Kidney (tissue), 14 donors: Measurements from ENCODE around the gene KCNMB2. TPM values are rescaled to one million over a fixed set of nuclear protein-coding genes. Genes with fewer than 3 reads are reported as not detected.

Experiments
- DNase-seq, 5 donors: peaks; one replicate each; pipeline ENCODE4 v3.0.0-alpha.2; 2013 to 2020
- FAIRE-seq: peaks from 2 replicates; lab custom pipeline; 2012; peaks lifted over from hg19 to GRCh38; lab: Jason Lieb, UNC
- H3K27ac ChIP-seq, 2 donors: one replicate each; pipeline ENCODE4 v1.7.0; 2013; ENCODE audit warnings: low read depth in 2 of 2, low read length in 2 of 2, inconsistent platforms in 1 of 2
- H3K27me3 ChIP-seq: one replicate; pipeline ENCODE4 v1.7.1; 2013; ENCODE audit warnings: low read length, inconsistent platforms; ENCODE audit not compliant: control insufficient read depth, insufficient read depth
- H3K36me3 ChIP-seq, 3 donors: one replicate each; pipeline versions ENCODE4 v1.7.0 to v1.7.1; 2013; ENCODE audit warnings: low read length in 3 of 3, control low read depth in 1 of 3, inconsistent platforms in 1 of 3; ENCODE audit not compliant: insufficient read depth in 3 of 3, control insufficient read depth in 2 of 3
- H3K4me1 ChIP-seq, 3 donors: one replicate each; pipeline versions ENCODE4 v1.7.0 to v1.7.1; 2013; ENCODE audit warnings: low read length in 3 of 3, inconsistent platforms in 1 of 3, low read depth in 1 of 3; ENCODE audit not compliant: control insufficient read depth in 2 of 3, insufficient read depth in 2 of 3
- H3K4me3 ChIP-seq, 3 donors: one replicate each; pipeline versions ENCODE4 v1.7.0 to v1.8.1; 2013; ENCODE audit warnings: low read length in 3 of 3, control low read depth in 1 of 3, inconsistent platforms in 1 of 3
- H3K9ac ChIP-seq, 3 donors: one replicate each; pipeline versions ENCODE4 v1.7.0 to v1.7.1; 2013; ENCODE audit warnings: low read length in 3 of 3, control low read depth in 1 of 3, inconsistent platforms in 1 of 3
- H3K9me3 ChIP-seq, 3 donors: one replicate each; pipeline versions ENCODE4 v1.7.0 to v1.7.1; 2013; ENCODE audit warnings: low read length in 3 of 3, control low read depth in 1 of 3, inconsistent platforms in 1 of 3; ENCODE audit not compliant: control insufficient read depth in 2 of 3, insufficient read depth in 1 of 3
- intact Hi-C: fragments of 100-400 bp; cut with DNase I; formaldehyde crosslinking; loops from one replicate; pipeline ENCODE4 v1.11.1; 2022
- polyA plus RNA-seq: library from polyadenylated mRNA; stranded (reverse); fragments of 350-450 nt; fragmentation: Illumina TruSeq; extraction: RNeasy Lipid Tissue Mini Kit (QIAGEN cat#74804); gene quantifications from one replicate; pipeline ENCODE4 v1.2.3, GENCODE V29; 2014; ENCODE audit warnings: low read depth, low replicate concordance; ENCODE audit not compliant: insufficient read depth
- total RNA-seq: library from RNA; stranded (reverse); fragmentation: NEBNext Ultra II Directional; extraction: Animal tissue kit (Norgen Biotek cat#: 25700); gene quantifications from one replicate; pipeline ENCODE4 v1.2.1, GENCODE V29; 2021
- TF ChIP-seq, protein P1 (sequence below): IDR thresholded peaks from 3 replicates; pipeline ENCODE4 v1.5.1; 2012; ENCODE audit warnings: mild to moderate bottlenecking, moderate library complexity, borderline replicate concordance; ENCODE audit not compliant: insufficient read depth; ENCODE audit errors: extremely low read depth
- donor health status: control.
- donor health status: control.
- donor health status: control.
- donor health status: control.
- donor health status: control.
- donor health status: DM: yes; HTN: yes; CAD: no.
- donor health status: Normal renal cell carcinoma (clear cell type).

The KCNMB2 gene
- total and polyA plus RNA-seq, 2 donors from 2014 or later: 2.1 to 4.4 TPM

- intact Hi-C loops: no loop called here
- H3K4me1 ChIP-seq: peaks cover 3 to 4% (median 4%) of the 10 kb centered on the region in 3 donors
- H3K36me3 ChIP-seq: no peaks in the 10 kb centered on the region
- no peak overlapping the region for H3K9ac ChIP-seq
- no peak for FAIRE-seq
- H3K27me3 ChIP-seq: no peaks in the 10 kb centered on the region
- DNase-seq: no peak
- TF ChIP-seq, protein P1, sequence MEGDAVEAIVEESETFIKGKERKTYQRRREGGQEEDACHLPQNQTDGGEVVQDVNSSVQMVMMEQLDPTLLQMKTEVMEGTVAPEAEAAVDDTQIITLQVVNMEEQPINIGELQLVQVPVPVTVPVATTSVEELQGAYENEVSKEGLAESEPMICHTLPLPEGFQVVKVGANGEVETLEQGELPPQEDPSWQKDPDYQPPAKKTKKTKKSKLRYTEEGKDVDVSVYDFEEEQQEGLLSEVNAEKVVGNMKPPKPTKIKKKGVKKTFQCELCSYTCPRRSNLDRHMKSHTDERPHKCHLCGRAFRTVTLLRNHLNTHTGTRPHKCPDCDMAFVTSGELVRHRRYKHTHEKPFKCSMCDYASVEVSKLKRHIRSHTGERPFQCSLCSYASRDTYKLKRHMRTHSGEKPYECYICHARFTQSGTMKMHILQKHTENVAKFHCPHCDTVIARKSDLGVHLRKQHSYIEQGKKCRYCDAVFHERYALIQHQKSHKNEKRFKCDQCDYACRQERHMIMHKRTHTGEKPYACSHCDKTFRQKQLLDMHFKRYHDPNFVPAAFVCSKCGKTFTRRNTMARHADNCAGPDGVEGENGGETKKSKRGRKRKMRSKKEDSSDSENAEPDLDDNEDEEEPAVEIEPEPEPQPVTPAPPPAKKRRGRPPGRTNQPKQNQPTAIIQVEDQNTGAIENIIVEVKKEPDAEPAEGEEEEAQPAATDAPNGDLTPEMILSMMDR: no peak
- H3K4me3 ChIP-seq: no peak overlapping the region
- H3K9me3 ChIP-seq: no peaks in the 10 kb centered on the region
- no peak overlapping the region for H3K27ac ChIP-seq
These were observed 137.3 kb downstream of the KCNMB2 start for GRCh38 chr3:178673529-178673928.

GRCh38 chr3:178676077-178676476 is 139.8 kb downstream of the KCNMB2 start:
- no peaks in the 10 kb centered on the region for H3K36me3 ChIP-seq
- no peak overlapping the region for H3K9ac ChIP-seq
- H3K4me3 ChIP-seq: no peak overlapping the region
- H3K4me1 ChIP-seq: peaks cover 0 to 4% (median 0%) of the 10 kb centered on the region in 3 donors
- TF ChIP-seq, protein P1: no peak
- H3K27me3 ChIP-seq: no peaks in the 10 kb centered on the region
- DNase-seq (no peak), FAIRE-seq (no peak)
- no peak overlapping the region for H3K27ac ChIP-seq
- intact Hi-C loops: no loop called here
- no peaks in the 10 kb centered on the region for H3K9me3 ChIP-seq

DNA sequence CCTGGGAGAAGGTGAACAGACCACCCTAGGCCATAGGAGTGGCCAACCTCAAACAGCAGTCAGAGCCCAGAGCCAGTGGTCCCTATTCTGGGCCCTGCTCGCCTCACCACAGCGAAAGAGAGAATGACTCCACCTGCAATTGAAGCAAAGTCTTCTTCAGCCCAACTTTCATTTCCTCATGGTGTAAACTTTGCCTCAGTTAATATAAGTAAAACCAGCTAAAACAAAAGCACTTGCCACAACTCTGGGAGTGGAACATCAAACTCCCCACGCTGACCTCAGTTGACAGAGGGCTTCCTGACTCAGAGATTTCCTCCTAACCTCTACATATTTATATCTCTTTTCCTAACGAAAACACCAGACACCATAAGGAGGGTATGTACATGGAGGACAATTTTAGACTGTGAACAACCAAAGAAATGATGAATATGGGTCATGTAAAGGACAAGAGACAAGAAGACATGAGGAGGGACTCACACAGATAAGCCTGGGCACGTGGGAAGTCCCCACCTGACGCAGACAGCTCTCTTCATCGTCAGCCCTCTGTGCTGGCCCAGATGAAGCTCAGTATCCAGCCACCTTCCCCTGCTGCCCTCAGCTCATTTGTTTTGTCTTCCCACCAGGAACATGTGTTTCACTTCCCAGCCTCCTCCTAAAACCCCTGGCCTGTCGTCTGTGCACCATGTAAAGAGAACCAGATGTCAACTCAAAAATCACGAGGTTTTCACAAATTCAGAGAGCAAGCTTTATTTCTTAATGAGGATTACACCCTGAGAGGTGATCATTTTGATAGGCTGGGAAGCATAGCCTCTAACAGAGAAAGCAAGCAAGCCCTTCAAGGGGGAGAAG is 140.9 kb downstream of the KCNMB2 start:
- H3K4me3 ChIP-seq: no peak overlapping the region
- no peaks in the 10 kb centered on the region for H3K9me3 ChIP-seq
- no peaks in the 10 kb centered on the region for H3K36me3 ChIP-seq
- no peak overlapping the region for H3K27ac ChIP-seq
- DNase-seq (peak in 1 of 5 donors; percentile 32), FAIRE-seq (no peak)
- H3K27me3 ChIP-seq: no peaks in the 10 kb centered on the region
- no peaks in the 10 kb centered on the region for H3K4me1 ChIP-seq
- intact Hi-C loops: no loop called here
- TF ChIP-seq, protein P1: no peak
- no peak overlapping the region for H3K9ac ChIP-seq
